Lower leg skin (tissue), 3 donors: Measurements from ENCODE around the gene EIF3B.

Experiments
- CTCF ChIP-seq, 3 donors: fragments of 450-650 bp; IDR thresholded peaks; one replicate each; pipeline ENCODE4 v1.5.1; 2016; ENCODE audit warnings: antibody characterized with exemption in 3 of 3, mild to moderate bottlenecking in 3 of 3, moderate library complexity in 2 of 3
- POLR2A ChIP-seq, 2 donors: fragments of 450-650 bp; IDR thresholded peaks; one replicate each; pipeline ENCODE4 v1.6.1; 2016 to 2017; ENCODE audit warnings: antibody characterized with exemption in 2 of 2, mild to moderate bottlenecking in 1 of 2, moderate library complexity in 1 of 2

- TF ChIP-seq CTCF (IDR thresholded peaks at IDR 0.05) (no peak), POLR2A (IDR thresholded peaks at IDR 0.05) (no peak)
Measured at GRCh38 chr7:2399848-2400587, 45.4 kb downstream of the EIF3B start.
